HL-60 (cell line): ENCODE data around the gene NRDC.

ENCODE experiments used
- CTCF ChIP-seq: IDR thresholded peaks from one replicate; pipeline ENCODE4 v1.5.1; 2011; ENCODE audit warnings: low read length, control low read depth, inconsistent platforms; ENCODE audit not compliant: insufficient read depth
- POLR2AphosphoS5 ChIP-seq: IDR thresholded peaks from 2 replicates; pipeline ENCODE4 v1.6.1; 2012; ENCODE audit warnings: low read depth
- SPI1 ChIP-seq: IDR thresholded peaks from 2 replicates; pipeline ENCODE4 v1.6.1; 2012; ENCODE audit warnings: low read depth, mild to moderate bottlenecking, borderline replicate concordance
- TF ChIP-seq, protein P1 (sequence below): IDR thresholded peaks from 2 replicates; pipeline ENCODE4 v1.6.1; 2012; ENCODE audit warnings: low read depth; ENCODE audit not compliant: insufficient replicate concordance

DNA sequence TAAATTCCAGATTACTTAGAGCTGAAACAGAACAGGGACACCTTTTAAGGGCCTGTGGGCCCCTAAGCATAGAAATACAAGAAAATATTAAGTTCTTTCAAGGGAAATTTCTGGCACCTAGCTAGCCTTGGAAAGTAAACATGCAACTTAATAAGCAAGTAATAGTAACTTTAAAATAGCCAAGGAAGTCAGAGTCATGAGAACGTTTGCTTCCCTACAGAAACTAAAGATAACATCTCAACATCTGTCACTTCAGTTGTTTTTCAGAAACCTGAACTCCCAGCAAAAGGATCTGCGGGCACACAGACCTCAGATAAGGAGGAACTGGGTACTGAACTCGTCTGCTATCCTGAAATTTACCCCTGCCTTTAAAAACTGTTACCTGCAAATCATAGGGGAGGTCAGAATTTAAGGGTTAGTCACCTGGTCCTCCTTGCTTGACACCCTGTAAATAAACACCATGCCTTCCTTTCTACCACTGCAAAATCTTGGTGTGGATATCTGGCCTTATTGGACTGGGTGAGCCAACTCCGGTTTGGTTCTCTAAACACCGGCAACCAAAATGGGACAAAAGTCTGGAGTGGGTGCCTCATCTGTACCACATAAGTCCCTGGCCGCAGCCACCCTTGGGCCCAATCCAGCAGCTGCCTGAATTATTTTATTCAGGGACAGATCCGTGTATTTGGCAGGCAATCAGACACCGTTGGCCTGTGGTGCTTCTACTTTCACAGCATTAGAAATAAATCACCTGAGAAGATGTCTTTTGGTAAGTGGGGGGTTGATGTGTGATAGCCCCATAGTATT is 27.9 kb downstream of the NRDC start:
- no peak for TF ChIP-seq CTCF
- TF ChIP-seq POLR2AphosphoS5, result no peak
- peak; percentile 63; the same call in 1 of the 2 replicates for TF ChIP-seq SPI1
- TF ChIP-seq, protein P1, sequence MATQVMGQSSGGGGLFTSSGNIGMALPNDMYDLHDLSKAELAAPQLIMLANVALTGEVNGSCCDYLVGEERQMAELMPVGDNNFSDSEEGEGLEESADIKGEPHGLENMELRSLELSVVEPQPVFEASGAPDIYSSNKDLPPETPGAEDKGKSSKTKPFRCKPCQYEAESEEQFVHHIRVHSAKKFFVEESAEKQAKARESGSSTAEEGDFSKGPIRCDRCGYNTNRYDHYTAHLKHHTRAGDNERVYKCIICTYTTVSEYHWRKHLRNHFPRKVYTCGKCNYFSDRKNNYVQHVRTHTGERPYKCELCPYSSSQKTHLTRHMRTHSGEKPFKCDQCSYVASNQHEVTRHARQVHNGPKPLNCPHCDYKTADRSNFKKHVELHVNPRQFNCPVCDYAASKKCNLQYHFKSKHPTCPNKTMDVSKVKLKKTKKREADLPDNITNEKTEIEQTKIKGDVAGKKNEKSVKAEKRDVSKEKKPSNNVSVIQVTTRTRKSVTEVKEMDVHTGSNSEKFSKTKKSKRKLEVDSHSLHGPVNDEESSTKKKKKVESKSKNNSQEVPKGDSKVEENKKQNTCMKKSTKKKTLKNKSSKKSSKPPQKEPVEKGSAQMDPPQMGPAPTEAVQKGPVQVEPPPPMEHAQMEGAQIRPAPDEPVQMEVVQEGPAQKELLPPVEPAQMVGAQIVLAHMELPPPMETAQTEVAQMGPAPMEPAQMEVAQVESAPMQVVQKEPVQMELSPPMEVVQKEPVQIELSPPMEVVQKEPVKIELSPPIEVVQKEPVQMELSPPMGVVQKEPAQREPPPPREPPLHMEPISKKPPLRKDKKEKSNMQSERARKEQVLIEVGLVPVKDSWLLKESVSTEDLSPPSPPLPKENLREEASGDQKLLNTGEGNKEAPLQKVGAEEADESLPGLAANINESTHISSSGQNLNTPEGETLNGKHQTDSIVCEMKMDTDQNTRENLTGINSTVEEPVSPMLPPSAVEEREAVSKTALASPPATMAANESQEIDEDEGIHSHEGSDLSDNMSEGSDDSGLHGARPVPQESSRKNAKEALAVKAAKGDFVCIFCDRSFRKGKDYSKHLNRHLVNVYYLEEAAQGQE, result no peak
